ENCODE results near the gene ACADSB. TPM values are rescaled to one million over a fixed set of nuclear protein-coding genes. Genes with fewer than 3 reads are reported as not detected.

The ACADSB gene
- polyA plus RNA-seq, 1 donor from 2014 or later, result 14.8 TPM

- H3K27me3 Mint-ChIP-seq, result no peaks in the 10 kb centered on the region
- no peak overlapping the region for H3K4me3 Mint-ChIP-seq
- H3K27ac Mint-ChIP-seq, result no peak overlapping the region
- no peaks in the 10 kb centered on the region for H3K9me3 Mint-ChIP-seq
- H3K36me3 Mint-ChIP-seq, result peaks cover 7% of the 10 kb centered on the region
- H3K4me1 Mint-ChIP-seq, result peaks cover 0 to 1% (median under 1%) of the 10 kb centered on the region in 3 donors
These were observed 14.9 kb upstream of the ACADSB start for GRCh38 chr10:122993797-122994336.

- Mint-ChIP-seq H3K4me1 (peaks cover 11 to 16% (median 14%) of the 10 kb centered on the region in 3 donors), H3K36me3 (peaks cover 3% of the 10 kb centered on the region), H3K27me3 (no peaks in the 10 kb centered on the region), H3K27ac (no peak overlapping the region), H3K9me3 (no peaks in the 10 kb centered on the region), H3K4me3 (no peak overlapping the region)
These were observed 12.9 kb upstream of the ACADSB start for GRCh38 chr10:122995936-122996335.

- Mint-ChIP-seq H3K27me3 (no peaks in the 10 kb centered on the region), H3K4me1 (peaks cover 14 to 20% (median 19%) of the 10 kb centered on the region in 3 donors), H3K4me3 (no peak overlapping the region), H3K27ac (peak overlapping the region in 1 of 3 donors; percentile 24), H3K9me3 (no peaks in the 10 kb centered on the region), H3K36me3 (peaks cover 3% of the 10 kb centered on the region)
These were observed 10.9 kb upstream of the ACADSB start for GRCh38 chr10:122997864-122998263.

- Mint-ChIP-seq H3K27me3 (no peaks in the 10 kb centered on the region), H3K36me3 (peaks cover 3% of the 10 kb centered on the region), H3K27ac (no peak overlapping the region), H3K4me1 (peaks cover 14 to 20% (median 19%) of the 10 kb centered on the region in 3 donors), H3K4me3 (peak overlapping the region in 1 of 4 donors; percentile 49), H3K9me3 (no peaks in the 10 kb centered on the region)
These were observed 10.4 kb upstream of the ACADSB start for GRCh38 chr10:122998360-122998917.

DNA sequence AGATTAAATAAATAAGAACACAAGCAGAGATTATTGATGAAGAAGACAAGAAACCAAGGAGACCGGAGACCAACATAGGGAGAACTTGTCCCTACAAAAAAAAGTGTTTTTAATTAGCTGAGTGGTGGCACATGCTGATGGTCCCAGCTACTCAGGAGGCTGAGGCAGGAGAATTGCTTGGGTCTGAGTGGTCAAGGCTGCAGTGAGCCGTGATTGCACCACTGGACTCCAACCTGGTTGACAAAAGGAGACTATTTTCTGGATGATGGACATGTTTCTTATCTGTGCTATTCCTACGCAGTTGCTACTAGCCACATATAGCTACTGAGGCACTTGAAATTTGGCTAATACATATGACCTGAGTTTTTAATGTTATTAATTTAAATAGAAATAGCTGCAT is 9.9 kb upstream of the ACADSB start:
- H3K27ac Mint-ChIP-seq, result no peak overlapping the region

GRCh38 chr10:122999347-122999746 is 9.5 kb upstream of the ACADSB start:
- Mint-ChIP-seq H3K9me3 (no peaks in the 10 kb centered on the region), H3K36me3 (no peaks in the 10 kb centered on the region), H3K27me3 (no peaks in the 10 kb centered on the region), H3K27ac (peak overlapping the region in 1 of 3 donors; percentile 31), H3K4me1 (peaks cover 16 to 26% (median 25%) of the 10 kb centered on the region in 3 donors), H3K4me3 (no peak overlapping the region)

More for the DNA sequence above, 9.9 kb upstream of the ACADSB start:
- H3K4me3 Mint-ChIP-seq, result no peak overlapping the region
- H3K36me3 Mint-ChIP-seq, result peaks cover 2% of the 10 kb centered on the region
- H3K27me3 Mint-ChIP-seq, result no peaks in the 10 kb centered on the region
- H3K9me3 Mint-ChIP-seq, result no peaks in the 10 kb centered on the region
- H3K4me1 Mint-ChIP-seq, result peaks cover 15 to 25% (median 23%) of the 10 kb centered on the region in 3 donors

- Mint-ChIP-seq H3K36me3 (no peaks in the 10 kb centered on the region), H3K27ac (peak overlapping the region in 2 of 3 donors; percentile 54 to 56), H3K4me3 (no peak overlapping the region)
These were observed 8.7 kb upstream of the ACADSB start for GRCh38 chr10:123000155-123000554.

GRCh38 chr10:123001370-123001769 is 7.4 kb upstream of the ACADSB start:
- Mint-ChIP-seq H3K36me3 (no peaks in the 10 kb centered on the region), H3K4me3 (no peak overlapping the region)

More at GRCh38 chr10:123000155-123000554, 8.7 kb upstream of the ACADSB start:
- peaks cover 16 to 26% (median 25%) of the 10 kb centered on the region in 3 donors for H3K4me1 Mint-ChIP-seq
- no peaks in the 10 kb centered on the region for H3K9me3 Mint-ChIP-seq
- H3K27me3 Mint-ChIP-seq, result no peaks in the 10 kb centered on the region

GRCh38 chr10:123004298-123004697 is 4.5 kb upstream of the ACADSB start:
- Mint-ChIP-seq H3K4me1 (peaks cover 34 to 46% (median 41%) of the 10 kb centered on the region in 3 donors), H3K4me3 (no peak overlapping the region), H3K36me3 (peaks cover 1% of the 10 kb centered on the region), H3K9me3 (no peaks in the 10 kb centered on the region), H3K27me3 (no peaks in the 10 kb centered on the region), H3K27ac (no peak overlapping the region)

More at GRCh38 chr10:123001370-123001769, 7.4 kb upstream of the ACADSB start:
- Mint-ChIP-seq H3K27me3 (no peaks in the 10 kb centered on the region), H3K9me3 (no peaks in the 10 kb centered on the region), H3K27ac (no peak overlapping the region), H3K4me1 (peaks cover 25 to 34% (median 34%) of the 10 kb centered on the region in 3 donors)

GRCh38 chr10:123007558-123008354 is 1.1 kb upstream of the ACADSB start:
- Mint-ChIP-seq H3K36me3 (peaks cover 7% of the 10 kb centered on the region), H3K4me1 (peaks cover 36 to 41% (median 39%) of the 10 kb centered on the region in 3 donors), H3K27me3 (no peaks in the 10 kb centered on the region), H3K9me3 (no peaks in the 10 kb centered on the region), H3K4me3 (peak overlapping the region; percentile 91 to 99 (median 98)), H3K27ac (peak overlapping the region; percentile 79 to 99 (median 97))

DNA sequence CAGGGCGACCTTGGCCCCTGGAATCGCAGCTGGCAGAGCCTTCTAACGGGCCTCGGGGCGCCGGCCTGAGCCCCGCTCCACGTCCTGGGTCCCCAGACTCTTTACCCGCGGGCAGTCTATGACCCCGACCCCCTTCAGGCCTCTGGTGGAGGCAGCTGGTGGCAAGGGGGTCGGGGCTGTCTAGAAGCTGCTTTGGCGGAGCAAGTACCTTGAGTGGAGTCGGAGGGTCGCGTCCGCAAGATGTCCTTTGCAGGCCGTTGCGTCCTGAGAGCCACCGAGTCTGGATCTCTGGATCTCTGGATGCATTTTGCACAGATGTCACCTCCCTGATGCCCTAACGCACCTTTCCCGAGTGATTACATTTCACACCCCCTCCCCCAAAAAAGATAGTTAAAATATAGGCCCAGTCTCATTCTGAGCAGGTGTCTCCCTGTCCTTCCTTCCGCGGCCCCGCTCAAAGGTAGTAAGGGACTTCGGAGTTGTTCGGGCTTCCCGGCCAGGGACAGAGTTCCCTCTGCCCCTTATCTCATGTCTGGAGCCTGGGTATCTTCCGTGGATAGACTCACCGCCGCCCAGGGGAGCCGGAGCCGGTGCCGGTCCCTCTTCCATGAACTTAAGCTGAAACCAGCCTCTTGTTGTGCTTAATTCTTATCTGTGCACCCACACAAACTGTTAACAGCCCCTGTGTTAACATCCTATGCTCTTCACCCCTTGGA is 457 bp downstream of the ACADSB start:
- H3K9me3 Mint-ChIP-seq, result no peaks in the 10 kb centered on the region
- H3K27me3 Mint-ChIP-seq, result no peaks in the 10 kb centered on the region
- H3K36me3 Mint-ChIP-seq, result peaks cover 7% of the 10 kb centered on the region
- H3K4me3 Mint-ChIP-seq, result peak overlapping the region; percentile 91 to 99 (median 98)
- peaks cover 31 to 38% (median 34%) of the 10 kb centered on the region in 3 donors for H3K4me1 Mint-ChIP-seq
- H3K27ac Mint-ChIP-seq, result peak overlapping the region; percentile 79 to 99 (median 97)

DNA sequence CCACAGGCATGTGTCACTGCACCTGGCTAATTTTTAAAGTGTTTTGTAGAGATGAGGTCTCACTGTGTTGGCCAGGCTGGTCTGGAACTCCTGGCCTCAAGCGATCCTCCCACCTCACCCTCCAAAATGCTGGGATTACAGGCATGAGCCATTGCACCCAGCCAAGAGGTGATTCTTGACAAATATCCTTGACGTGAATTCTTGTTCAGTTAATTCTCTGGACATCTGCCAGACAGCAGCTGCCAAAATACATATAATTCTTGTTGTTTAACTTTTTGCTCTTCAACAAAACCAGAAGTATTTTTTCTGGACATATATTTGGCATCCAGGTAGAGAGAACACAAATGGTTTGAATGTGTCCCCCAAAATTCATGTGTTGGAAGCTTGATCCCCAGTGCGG is 3.2 kb downstream of the ACADSB start:
- Mint-ChIP-seq H3K4me3 (no peak overlapping the region), H3K36me3 (peaks cover 16% of the 10 kb centered on the region), H3K27me3 (no peaks in the 10 kb centered on the region), H3K27ac (no peak overlapping the region), H3K4me1 (peaks cover 21 to 25% (median 24%) of the 10 kb centered on the region in 3 donors), H3K9me3 (no peaks in the 10 kb centered on the region)

- peaks cover 17% of the 10 kb centered on the region for H3K36me3 Mint-ChIP-seq
- H3K4me3 Mint-ChIP-seq, result no peak overlapping the region
- no peaks in the 10 kb centered on the region for H3K27me3 Mint-ChIP-seq
- no peak overlapping the region for H3K27ac Mint-ChIP-seq
- H3K4me1 Mint-ChIP-seq, result peaks cover 13 to 18% (median 13%) of the 10 kb centered on the region in 3 donors
- peaks cover 0 to 4% (median 0%) of the 10 kb centered on the region in 3 donors for H3K9me3 Mint-ChIP-seq
These were observed 4.9 kb downstream of the ACADSB start for GRCh38 chr10:123013456-123014419.

DNA sequence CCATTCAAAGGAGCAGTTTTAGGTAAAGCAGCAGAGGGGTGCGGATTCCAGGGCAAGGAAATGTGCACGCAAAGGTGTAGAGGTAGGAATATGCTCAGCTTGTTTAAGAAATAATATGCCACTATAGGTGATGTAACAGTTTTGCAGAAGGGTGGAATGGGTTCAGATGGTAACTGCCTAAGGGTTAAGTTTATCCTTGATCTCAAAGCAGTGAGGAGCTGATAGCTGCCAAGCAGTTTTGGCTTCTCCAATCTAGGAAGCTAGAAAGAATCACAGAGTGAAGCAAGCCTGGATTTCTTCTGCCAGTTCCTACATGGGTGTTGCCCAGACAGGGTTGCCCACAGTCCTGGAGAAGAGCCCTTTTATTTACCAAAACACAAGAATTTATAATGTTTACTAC is 6.0 kb downstream of the ACADSB start:
- Mint-ChIP-seq H3K36me3 (peaks cover 17% of the 10 kb centered on the region), H3K27me3 (no peaks in the 10 kb centered on the region), H3K4me1 (peaks cover 7 to 14% (median 9%) of the 10 kb centered on the region in 3 donors), H3K4me3 (no peak overlapping the region), H3K27ac (peak overlapping the region in 1 of 3 donors; percentile 37), H3K9me3 (peaks cover 0 to 4% (median 0%) of the 10 kb centered on the region in 3 donors)

All from IgD-negative memory B cell (primary cell).